Stimulated activated CD4-positive, alpha-beta T cell treated with anti-CD3 and anti-CD28 coated beads, Interleukin-4, amount 100 ng/mL, for 1 hour (primary cell): ENCODE measurements around the gene IRX1.

ENCODE experiments used
- DNase-seq: peaks from one replicate; pipeline ENCODE4 v3.0.0-alpha.2; 2020

IRX1 gene

GRCh38 chr5:3601061-3601710, 5.6 kb downstream of the IRX1 start:
- no peak for DNase-seq

DNA sequence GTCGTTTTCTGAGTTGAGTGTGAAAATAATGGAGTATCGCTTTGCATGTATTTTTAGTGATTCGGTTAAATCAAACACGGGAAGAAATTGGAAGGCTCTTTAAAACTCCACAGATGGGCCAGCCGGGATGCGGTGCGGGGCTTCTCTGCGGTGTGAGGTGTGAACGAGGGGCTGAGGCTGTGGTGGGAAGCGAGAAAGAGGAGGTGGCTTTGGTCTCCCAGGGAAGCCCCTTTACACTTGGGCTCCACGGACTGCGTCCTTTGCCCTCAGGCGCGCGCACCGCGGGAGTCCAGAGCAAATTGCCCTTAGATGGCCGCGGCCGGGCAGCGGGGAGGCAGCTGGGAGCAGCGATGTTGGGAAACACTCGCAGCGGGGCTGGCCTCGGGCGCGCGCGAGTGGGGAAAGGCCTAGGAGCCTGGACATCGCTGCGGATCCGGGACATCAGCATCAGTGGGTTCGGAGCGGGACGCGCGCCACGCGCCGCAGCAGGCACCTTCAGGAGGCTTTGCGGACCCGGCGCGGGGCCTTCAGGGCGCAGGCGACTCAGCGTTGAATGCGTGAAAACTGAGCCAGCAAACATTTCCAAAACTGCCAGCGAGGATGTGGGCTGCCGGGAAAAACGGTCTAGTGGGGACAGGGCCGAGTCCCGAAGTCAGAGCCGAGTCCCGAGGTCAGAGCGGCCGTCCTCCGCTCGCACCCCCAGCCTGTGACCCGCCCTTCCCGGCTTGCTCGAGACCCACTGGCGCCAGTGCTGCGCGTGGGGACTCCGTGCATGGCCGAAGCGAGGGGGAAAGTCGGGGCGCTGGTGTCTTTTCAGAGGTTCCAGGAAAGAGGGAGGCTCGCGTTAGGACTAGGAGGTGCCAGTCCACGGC, 6.5 kb downstream of the IRX1 start:
- DNase-seq = no peak

DNA sequence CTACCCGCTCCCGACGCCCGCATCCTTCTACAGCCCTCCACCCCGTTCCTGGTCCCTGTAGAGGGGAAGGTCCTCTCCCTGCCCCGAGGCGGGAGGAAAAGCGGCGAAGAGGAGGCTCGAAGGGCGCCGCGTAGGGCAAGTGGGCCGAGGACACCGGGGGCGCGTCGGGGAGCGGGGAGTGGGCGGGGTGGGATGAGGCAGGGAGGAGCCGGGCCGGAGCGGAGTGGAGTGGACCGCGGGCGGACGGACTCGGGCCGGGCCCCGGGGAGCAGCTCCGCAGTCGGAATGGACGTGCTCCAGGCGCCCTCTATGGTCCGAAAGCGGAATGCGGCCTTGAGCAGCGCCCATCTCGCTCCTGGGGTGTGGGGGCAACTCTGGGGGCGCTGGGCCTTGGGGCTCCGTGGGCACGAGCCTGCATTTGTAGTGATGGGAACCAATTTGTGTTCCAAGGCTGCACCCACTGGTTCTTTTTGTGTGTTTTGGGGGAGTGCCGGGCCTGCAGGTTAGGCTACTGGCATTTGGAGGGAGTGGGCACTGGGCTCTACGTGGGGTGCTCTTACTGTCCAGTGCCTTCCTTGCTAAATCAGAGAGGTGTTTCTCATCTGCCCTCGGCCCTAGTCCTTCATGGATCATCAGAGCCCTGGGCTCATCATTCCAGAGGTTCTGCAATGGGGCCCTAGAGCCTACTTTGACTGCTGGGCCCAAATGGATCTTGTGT, 7.3 kb downstream of the IRX1 start:
- DNase-seq = no peak

DNA sequence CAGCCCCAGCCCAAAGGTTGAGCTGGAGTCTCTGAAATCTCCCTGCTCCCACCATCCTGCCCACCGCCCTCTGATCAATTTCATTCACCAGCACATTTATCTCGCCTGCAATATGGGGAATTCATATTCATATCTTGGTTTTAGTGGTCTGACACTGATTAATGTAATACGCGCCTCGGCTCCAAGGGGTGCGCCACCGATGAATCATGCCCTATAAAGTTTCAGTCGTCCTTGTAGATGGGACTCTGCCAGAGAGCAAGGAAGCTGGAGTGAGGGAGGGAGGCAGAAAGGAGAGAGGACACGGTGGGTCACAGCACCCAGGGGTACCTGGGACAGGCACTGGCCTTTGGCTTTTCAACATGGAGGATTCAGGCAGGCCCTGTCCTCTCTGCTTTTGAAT, 8.9 kb downstream of the IRX1 start:
- no peak for DNase-seq

- no peak for DNase-seq
These were observed 9.8 kb downstream of the IRX1 start for GRCh38 chr5:3605298-3606010.

DNA sequence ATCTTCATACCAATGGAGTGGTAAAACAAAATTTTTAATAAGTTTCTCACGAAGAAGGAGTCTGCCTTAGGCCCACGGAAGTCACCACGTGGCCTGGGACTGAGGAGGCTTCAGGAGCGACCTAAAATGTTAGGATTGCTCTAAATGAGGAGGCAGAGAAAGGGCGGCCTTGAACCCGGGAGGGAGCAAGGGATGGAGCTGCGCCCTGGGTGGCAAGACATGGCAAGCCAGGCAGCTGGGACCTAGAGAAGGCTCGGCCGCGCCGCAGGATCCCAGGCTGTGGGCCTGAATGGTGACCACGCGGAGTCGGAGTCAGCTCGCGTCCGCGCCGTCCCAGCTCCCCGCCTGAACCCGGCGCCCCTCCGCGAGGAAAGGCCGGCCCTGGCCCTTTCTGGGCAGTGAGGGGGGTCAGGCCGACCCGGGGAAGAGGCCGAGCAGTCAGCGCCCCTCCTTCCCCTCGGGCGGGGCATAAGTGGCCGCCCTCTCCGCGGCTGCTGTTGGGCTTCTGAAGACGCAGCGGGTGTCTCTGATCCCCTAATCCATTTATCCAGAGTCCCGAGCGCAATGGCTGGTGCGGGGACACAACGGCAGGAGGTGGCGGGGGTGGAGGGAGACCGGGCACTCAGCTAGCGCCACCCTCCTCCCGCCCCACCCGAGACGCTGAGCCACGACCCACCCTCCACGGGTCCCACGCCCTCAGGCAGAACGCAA, 10.6 kb downstream of the IRX1 start:
- DNase-seq = no peak

- no peak for DNase-seq
These were observed 12.0 kb downstream of the IRX1 start for GRCh38 chr5:3607541-3608181.

- no peak for DNase-seq
These were observed 13.6 kb downstream of the IRX1 start for GRCh38 chr5:3609120-3609681.

DNA sequence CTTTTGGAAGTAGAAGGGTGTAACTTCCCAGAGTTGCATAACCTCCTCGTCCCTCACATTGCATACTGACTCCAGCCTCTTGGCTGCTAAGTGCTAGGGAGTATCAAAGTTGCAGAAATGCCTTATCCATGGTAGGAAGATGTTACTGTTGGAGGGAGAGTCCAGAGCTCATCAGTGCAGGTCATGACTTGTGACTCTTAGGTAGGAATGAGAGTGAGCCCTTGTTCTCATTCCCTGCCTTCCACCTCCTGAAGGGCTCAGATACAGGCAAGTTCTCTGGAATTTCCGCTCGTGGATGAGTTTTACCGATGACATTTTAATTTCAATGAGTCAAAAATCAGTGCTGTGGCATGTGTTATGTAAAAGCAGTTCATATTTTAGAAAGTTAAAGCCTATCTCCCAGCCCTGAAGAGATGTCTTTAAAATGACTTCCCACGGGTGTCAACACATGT, 17.0 kb downstream of the IRX1 start:
- no peak for DNase-seq

DNA sequence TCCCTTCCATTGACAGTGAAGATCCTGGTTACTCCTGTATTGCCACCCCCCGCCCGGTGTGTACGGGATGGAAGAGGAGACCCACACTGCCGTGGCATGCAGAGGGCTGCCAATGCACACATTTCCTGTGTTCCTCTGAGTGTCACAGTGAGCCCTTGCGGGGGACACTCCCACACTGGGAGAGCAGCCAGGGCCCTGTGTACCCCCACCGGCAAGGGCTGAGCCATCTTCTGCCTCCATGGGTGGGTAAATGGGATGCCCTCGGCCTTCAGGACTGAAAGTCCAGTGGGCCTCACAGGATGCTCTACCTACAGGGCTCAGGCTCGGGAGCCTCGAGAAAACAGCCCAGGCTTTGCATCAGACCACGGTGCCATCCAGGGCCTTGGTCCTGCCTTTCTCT, 18.1 kb downstream of the IRX1 start:
- DNase-seq = no peak

DNA sequence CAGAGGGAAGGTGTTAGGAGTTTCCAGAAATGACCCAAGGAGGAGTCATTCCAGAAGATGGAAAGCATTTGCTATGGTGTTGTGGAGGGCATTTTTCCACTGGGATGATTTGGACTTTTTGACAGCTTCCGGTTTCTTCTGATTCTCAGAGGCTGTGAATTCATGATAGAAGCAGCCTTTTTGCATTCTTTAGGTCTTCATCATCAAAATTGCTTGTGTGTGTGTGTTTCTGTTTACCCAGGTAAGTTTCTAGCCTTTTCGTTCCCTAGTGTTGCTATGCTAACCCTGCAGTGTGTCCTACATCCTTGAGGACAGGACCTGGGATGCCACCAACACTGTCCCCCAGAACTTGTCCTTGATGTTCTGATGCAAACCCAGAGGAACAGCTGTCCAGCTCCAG, 19.6 kb downstream of the IRX1 start:
- no peak for DNase-seq

- no peak for DNase-seq
These were observed 20.2 kb downstream of the IRX1 start for GRCh38 chr5:3615829-3616228.

DNA sequence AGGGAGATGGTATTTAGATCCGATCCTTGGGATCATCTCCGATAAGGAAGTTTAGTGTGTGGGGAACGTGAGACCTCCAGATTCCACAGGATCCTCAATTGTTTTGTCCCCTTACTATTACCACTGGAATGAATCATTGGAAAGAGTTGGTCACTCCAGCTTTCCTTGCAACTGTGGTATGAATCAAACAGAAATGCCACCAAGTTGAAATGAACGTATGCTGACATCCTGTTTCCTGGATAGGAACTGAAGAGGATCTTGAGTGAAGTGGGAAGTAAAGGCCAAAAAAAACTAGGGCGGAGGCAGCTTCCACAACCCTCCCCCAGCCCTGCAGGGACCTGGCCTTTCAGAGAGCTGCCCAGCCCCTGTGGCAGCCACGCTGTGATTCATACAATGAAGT, 23.9 kb downstream of the IRX1 start:
- no peak for DNase-seq

- DNase-seq = no peak
These were observed 27.3 kb downstream of the IRX1 start for GRCh38 chr5:3622961-3623360.

GRCh38 chr5:3625626-3626025, 30.0 kb downstream of the IRX1 start:
- no peak for DNase-seq

GRCh38 chr5:3634061-3634460, 38.4 kb downstream of the IRX1 start:
- no peak for DNase-seq

DNA sequence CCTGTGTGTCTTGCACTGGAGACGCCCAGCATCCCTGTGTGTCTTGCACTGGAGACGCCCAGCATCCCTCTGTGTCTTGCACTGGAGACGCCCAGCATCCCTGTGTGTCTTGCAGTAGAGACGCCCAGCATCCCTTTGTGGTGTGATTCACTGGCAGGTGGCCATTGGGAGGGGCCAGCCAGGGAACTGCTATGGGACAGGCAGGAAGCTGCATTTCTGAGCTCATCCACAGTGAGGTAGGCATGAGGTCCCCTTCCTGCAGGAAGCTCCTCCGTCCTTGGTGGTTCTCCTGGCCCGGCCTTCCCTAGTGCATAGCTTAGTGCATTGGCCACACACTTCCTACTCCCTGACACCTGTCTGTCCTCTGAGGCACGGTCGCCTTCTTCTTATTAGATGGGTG, 43.5 kb downstream of the IRX1 start:
- DNase-seq = no peak

DNA sequence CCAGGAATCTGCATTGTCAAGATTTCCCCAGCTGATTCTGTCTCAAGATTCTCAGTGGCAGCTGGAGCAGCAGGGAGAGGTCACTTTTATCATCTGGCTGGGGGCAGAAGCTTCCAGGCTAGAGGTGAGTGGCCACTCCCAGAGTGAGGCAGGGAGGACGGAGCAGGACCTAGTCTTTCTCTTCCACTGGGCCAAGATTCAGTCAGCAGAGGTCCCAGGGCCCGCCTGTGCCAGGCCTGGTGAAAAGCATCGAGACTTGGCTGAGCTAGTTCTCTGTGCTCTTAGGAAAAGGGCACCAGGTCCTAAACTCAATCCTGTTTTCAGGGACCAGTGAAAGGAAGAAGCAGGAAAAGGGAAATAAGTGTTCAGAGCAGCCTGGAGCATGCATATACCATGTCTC, 46.6 kb downstream of the IRX1 start:
- DNase-seq = no peak

- DNase-seq = no peak
These were observed 54.7 kb downstream of the IRX1 start for GRCh38 chr5:3650320-3650719.

- DNase-seq = no peak
These were observed 55.2 kb downstream of the IRX1 start for GRCh38 chr5:3650868-3651267.
